NCI-H1694 treated with DMSO at 0.1 percent for 48 hours (cell line): ENCODE measurements around the gene NFYB.
"Not testable (repeated sequence)": the region's sequence is repeated elsewhere in the genome, so short reads cannot be mapped to it uniquely, and the experiment has no call there.

ENCODE experiments used
- DNase-seq: peaks from one replicate; lab custom pipeline; 2025; lab: John Stamatoyannopoulos, UW

NFYB gene

GRCh38 chr12:104163028-104163427 lies 25.0 kb upstream of the NFYB start:
- DNase-seq, result not testable (repeated sequence)

- no peak for DNase-seq
Observed at GRCh38 chr12:104155711-104156555, 17.9 kb upstream of the NFYB start.

GRCh38 chr12:104154806-104155205 lies 16.8 kb upstream of the NFYB start:
- DNase-seq, result no peak

GRCh38 chr12:104154286-104154685 lies 16.3 kb upstream of the NFYB start:
- DNase-seq, result no peak

- DNase-seq, result no peak
Observed at GRCh38 chr12:104152685-104153241, 14.8 kb upstream of the NFYB start.

- DNase-seq, result no peak
Observed at GRCh38 chr12:104150416-104150815, 12.4 kb upstream of the NFYB start.

- DNase-seq, result no peak
Observed at GRCh38 chr12:104147346-104147745, 9.3 kb upstream of the NFYB start.

GRCh38 chr12:104143918-104144317 lies 5.9 kb upstream of the NFYB start:
- no peak for DNase-seq

- DNase-seq, result no peak
Observed at GRCh38 chr12:104143002-104143401, 5.0 kb upstream of the NFYB start.

GRCh38 chr12:104142543-104142942 lies 4.5 kb upstream of the NFYB start:
- no peak for DNase-seq

- DNase-seq, result no peak
Observed at GRCh38 chr12:104138797-104139152, 765 bp upstream of the NFYB start.

GRCh38 chr12:104137001-104137901 lies 759 bp downstream of the NFYB start:
- DNase-seq, result peak; percentile 28

GRCh38 chr12:104136577-104136976 lies 1.4 kb downstream of the NFYB start:
- no peak for DNase-seq

- no peak for DNase-seq
Observed at GRCh38 chr12:104134882-104135281, 3.1 kb downstream of the NFYB start.

GRCh38 chr12:104133866-104134265 lies 4.1 kb downstream of the NFYB start:
- DNase-seq, result no peak

GRCh38 chr12:104133321-104133720 lies 4.7 kb downstream of the NFYB start:
- no peak for DNase-seq

- DNase-seq, result no peak
Observed at GRCh38 chr12:104132351-104132956, 5.6 kb downstream of the NFYB start.

GRCh38 chr12:104131609-104132008 lies 6.4 kb downstream of the NFYB start:
- DNase-seq, result no peak

GRCh38 chr12:104130760-104131159 lies 7.2 kb downstream of the NFYB start:
- DNase-seq, result no peak

- DNase-seq, result no peak
Observed at GRCh38 chr12:104126548-104126947, 11.5 kb downstream of the NFYB start.

GRCh38 chr12:104122298-104122697 lies 15.7 kb downstream of the NFYB start:
- DNase-seq, result no peak

- no peak for DNase-seq
Observed at GRCh38 chr12:104121001-104121400, 17.0 kb downstream of the NFYB start.
